EH (cell line): ENCODE data around the gene FRAS1.
"Not testable (repeated sequence)": the region's sequence is repeated elsewhere in the genome, so short reads cannot be mapped to it uniquely, and the experiment has no call there.

ENCODE experiments used
- DNase-seq: peaks from one replicate; pipeline ENCODE4 v3.0.0-alpha.2; 2015; ENCODE audit warnings: low read depth

Gene FRAS1

GRCh38 chr4:78510681-78511080 is 453.6 kb downstream of the FRAS1 start:
- peak; percentile 80 for DNase-seq

DNA sequence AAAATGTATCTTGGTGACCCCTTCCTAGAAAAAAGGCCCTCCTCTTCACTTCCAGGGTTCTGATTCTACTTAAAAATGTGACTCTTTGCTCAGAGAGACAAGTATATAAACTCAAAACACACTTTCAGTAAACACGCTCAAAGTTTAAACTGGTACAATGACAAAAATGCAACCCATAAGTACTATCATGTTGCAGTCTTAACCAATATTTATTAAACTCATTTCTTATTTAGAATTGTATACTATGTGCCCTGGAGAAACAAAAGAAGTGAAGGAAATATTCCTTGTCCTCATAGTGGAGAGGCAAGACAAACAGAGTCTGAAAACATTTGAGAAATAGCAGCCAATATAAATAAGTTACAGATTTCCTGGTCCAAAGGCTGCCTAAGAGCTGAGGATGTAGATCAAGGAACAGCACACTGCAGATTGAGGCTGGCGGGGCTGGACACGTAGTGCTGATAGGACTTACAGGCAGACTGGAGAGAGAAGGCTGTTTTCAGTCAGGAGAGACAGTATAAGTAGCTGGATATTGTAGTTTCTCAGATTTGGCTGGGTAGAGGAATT is 455.3 kb downstream of the FRAS1 start:
- DNase-seq: peak; percentile 19

DNA sequence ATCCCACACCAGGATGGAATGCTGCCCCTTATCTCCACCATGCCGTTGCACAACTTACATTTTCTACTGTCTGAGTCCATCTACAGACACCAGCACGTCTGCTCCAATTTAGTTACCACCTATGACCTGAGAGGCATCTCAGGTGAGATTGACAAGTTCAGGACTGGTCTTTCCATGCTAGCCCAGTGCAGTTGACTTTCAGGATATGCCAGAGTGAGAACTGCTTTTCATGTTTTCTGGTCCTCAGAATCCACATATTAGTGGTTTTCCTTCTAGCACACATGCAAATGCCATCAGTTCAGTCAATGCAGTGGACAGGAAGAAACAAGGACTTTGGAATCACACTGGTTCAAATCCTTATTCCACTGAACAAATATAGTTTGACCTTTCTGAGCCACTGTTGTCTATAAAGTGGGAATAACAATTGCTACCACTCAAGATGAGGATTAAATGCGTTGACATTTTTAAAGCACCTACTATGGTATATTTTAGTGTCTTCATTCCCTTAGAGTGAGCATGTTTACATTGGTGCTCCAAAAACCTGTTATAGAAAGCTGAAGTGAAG is 456.4 kb downstream of the FRAS1 start:
- DNase-seq: no peak

GRCh38 chr4:78517050-78517652 is 460.0 kb downstream of the FRAS1 start:
- peak; percentile 58 for DNase-seq

GRCh38 chr4:78518561-78518960 is 461.4 kb downstream of the FRAS1 start:
- peak; percentile 8 for DNase-seq

DNA sequence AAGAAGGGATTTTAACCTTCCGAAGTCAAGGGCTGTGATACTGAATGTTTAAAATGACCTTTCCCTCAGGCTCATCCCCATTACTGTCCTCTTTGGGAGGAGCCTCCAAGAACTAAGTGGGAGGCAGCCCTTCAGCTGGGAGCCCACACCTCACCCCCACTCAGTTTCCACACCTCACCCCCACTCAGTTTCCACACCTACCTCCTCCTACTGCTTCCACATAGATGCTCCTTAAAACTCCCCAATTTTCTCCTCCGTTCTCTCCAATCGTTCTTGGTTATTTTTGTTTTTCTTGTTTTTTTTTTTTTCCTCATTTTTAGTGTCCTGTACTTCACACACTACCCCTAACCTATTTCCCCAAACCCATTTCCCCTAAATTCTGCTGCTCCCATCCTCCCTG is 462.8 kb downstream of the FRAS1 start:
- DNase-seq: no peak

DNA sequence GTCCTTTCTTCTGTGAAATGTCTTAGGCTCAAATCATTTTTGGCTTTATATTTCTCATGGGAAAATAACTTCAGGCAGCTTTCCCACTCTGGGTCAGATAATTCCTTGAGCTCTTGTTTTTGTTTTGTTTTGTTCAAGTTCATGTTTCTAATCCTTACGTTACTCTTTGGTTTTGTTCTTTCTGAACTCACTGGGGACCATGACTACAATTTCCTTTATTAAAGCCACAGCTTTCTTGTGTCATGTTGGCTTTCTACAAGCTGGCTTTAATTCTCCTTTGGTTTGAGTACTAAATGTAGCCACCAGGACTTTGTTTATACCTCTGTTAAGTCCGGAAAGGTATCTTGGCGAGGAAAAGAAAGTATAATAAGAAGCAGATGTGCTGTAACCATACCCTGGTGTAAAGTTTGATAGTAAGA is 463.7 kb downstream of the FRAS1 start:
- DNase-seq: peak; percentile 26

DNA sequence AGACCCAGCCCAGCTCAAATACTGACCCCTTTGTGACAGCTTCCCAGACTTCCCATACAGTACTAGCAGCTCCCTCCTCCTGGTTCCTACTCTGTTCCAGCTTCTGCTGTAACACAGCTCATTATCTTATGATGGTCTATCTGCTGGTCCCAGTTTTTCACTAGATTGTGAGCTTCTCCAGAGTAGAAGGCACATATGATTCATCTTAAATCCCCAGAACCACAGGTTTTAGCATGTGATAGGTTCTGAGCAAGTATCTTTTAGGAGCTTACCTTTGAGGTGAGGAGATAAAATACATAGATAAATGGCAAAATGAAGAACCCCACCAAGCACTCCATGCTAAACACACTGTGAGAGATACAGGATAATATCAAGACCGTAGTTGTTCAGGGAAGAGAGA is 466.9 kb downstream of the FRAS1 start:
- no peak for DNase-seq

- no peak for DNase-seq
These were observed 468.4 kb downstream of the FRAS1 start for GRCh38 chr4:78525559-78525958.

DNA sequence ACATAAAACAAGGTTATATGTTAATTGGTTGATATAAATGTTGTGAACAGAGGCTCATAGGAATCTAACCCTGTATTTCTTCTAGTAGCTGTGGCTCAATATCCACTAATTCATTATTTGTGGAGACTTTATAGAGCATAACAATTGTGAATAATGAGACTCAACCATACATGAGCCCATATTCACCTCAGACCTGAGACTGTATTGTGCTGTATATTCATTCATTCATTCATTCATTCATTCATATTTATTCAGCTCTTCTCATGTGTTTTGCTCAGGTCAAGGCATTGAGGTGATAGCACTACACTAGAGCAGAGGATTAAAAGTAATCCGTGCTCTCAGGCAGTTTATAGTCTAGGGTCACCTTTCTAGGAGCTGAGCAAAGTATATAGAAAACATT is 470.0 kb downstream of the FRAS1 start:
- no peak for DNase-seq

GRCh38 chr4:78527555-78527954 is 470.4 kb downstream of the FRAS1 start:
- no peak for DNase-seq

GRCh38 chr4:78528327-78528726 is 471.2 kb downstream of the FRAS1 start:
- peak; percentile 64 for DNase-seq

GRCh38 chr4:78529569-78530209 is 472.6 kb downstream of the FRAS1 start:
- peak; percentile 61 for DNase-seq

GRCh38 chr4:78532046-78532445 is 474.9 kb downstream of the FRAS1 start:
- DNase-seq: no peak

DNA sequence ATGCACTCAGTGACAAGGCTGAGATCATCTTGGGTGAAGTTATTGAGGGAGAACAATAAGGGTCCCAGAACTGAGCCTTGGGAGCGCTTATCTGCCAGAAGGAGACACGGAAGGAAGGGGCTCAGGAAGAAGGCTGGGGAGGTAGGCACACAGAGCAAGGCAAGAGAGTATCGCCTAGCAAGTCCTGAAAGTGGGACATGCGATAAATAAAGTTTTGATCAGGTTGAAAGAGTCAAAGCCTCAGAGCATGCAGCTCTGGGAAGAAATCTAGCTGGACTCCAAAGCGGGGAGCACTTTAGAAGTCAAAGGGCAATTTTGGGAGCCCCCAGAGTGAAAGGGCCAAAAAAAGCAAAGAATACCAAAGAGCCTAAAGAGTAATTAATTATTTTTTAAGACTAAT is 476.7 kb downstream of the FRAS1 start:
- no peak for DNase-seq

GRCh38 chr4:78534286-78534955 is 477.3 kb downstream of the FRAS1 start:
- DNase-seq: no peak

DNA sequence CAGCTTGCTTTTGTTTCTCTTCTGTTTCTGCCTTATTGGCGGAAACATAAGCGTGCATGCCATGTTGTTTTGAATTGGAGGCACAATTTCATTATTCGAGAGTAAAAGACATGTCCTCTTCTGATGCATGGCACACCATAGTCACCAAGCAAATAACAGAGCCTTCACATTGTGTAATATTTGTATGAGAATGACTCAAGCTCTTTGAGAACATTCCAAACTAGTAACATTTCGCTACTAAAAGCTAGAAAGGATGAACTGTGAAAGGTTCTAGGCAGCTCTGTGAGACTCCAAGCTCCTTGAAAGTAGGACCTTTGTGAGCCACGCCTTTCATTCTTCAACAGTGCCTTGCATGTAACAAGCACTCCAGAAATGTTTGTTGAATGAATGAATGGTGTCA is 485.2 kb downstream of the FRAS1 start:
- DNase-seq: peak; percentile 68

GRCh38 chr4:78543424-78544125 is 486.5 kb downstream of the FRAS1 start:
- DNase-seq: peak; percentile 40

- peak; percentile 30 for DNase-seq
These were observed 487.6 kb downstream of the FRAS1 start for GRCh38 chr4:78544678-78545077.

GRCh38 chr4:78545275-78546246 is 488.4 kb downstream of the FRAS1 start:
- no peak for DNase-seq

DNA sequence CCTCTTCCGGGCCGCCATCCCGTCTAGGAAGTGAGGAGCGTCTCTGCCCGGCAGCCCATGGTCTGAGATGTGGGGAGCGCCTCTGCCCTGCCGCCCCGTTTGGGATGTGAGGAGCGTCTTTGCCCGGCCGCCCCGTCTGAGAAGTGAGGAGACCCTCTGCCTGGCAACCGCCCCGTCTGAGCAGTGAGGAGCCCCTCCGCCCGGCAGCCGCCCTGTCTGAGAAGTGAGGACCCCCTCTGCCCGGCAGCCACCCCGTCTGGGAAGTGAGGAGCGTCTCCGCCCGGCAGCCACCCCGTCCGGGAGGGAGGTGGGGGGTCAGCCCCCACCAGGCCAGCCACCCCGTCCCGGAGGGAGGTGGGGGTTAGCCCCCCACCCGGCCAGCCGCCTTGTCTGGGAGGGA is 490.8 kb downstream of the FRAS1 start:
- not testable (repeated sequence) for DNase-seq
